Hepatocyte (in vitro differentiated cells): ENCODE data around the gene ETFDH.

Experiments
- EZH2 ChIP-seq: fragments of 200-600 bp; sonication (generic); IDR thresholded peaks from 2 replicates; pipeline ENCODE4 v1.6.1; 2016; ENCODE audit warnings: antibody characterized with exemption, mild to moderate bottlenecking, borderline replicate concordance
- TF ChIP-seq, protein P1 (sequence below): fragments of 200-600 bp; sonication (generic); IDR thresholded peaks from 2 replicates; pipeline ENCODE4 v1.5.1; 2016; ENCODE audit warnings: antibody characterized with exemption, mild to moderate bottlenecking; ENCODE audit not compliant: poor library complexity

DNA sequence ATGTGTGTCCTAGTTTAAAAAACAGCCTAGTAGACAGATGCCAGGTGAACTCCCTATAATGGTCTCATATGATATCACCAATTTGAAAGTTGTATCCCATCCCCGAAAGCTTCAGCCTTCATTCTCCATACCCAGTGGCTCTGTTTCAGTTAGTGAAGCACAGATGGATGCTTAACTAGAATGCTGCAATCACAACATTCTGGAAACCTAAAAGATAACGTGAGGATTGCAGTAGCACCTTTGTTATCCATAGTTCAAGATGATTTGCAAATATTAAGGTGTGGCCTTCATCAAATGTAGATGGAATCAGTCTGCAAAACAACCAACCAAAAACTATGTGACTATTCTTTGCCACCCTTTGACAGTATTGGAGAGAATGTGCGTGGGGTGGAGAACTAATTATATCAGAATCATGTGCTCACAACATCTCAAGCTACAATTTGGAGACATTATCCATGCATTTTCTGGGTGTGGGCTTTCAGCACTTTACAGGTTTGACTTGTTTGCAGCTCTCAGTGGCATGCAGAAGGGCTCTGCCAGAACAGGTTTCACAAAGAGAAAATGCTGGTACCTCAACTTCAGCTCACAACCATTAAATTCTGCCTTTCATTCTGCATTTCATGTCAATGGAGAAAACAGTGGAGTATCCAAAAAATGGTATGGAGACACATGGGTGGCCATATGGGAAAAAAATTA, 69.4 kb downstream of the ETFDH start:
- no peak for TF ChIP-seq EZH2
- TF ChIP-seq, protein P1, sequence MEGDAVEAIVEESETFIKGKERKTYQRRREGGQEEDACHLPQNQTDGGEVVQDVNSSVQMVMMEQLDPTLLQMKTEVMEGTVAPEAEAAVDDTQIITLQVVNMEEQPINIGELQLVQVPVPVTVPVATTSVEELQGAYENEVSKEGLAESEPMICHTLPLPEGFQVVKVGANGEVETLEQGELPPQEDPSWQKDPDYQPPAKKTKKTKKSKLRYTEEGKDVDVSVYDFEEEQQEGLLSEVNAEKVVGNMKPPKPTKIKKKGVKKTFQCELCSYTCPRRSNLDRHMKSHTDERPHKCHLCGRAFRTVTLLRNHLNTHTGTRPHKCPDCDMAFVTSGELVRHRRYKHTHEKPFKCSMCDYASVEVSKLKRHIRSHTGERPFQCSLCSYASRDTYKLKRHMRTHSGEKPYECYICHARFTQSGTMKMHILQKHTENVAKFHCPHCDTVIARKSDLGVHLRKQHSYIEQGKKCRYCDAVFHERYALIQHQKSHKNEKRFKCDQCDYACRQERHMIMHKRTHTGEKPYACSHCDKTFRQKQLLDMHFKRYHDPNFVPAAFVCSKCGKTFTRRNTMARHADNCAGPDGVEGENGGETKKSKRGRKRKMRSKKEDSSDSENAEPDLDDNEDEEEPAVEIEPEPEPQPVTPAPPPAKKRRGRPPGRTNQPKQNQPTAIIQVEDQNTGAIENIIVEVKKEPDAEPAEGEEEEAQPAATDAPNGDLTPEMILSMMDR = no peak
